Activated CD8-positive, alpha-beta T cell treated with anti-CD3 and anti-CD28 coated beads for 36 hours (primary cell): ENCODE data around the gene WFDC5. TPM values are rescaled to one million over a fixed set of nuclear protein-coding genes. Genes with fewer than 3 reads are reported as not detected.
A peak's percentile ranks its signal among the peaks of the same experiment; 100 is the strongest.

Experiments used
- ATAC-seq: fragments of 200-7000 bp; cut with Tn5 transposase; one replicate; pipeline ENCODE4 v1.10.0; 2021; ENCODE audit warnings: mild to moderate bottlenecking, moderate library complexity
- CTCF ChIA-PET: fragments of 350-600 bp; sonication (Branson Sonifier 250); formaldehyde crosslinking; loops from one replicate; lab custom pipeline; 2021; ENCODE audit warnings: antibody characterized with exemption; lab: Charles Lee
- POLR2A ChIA-PET: fragments of 350-600 bp; sonication (Branson Sonifier 250); formaldehyde crosslinking; loops from one replicate; lab custom pipeline; 2021; ENCODE audit warnings: antibody characterized with exemption; lab: Charles Lee
- DNase-seq: peaks from one replicate; pipeline ENCODE4 v3.0.0-alpha.2; 2020
- H3K27ac Mint-ChIP-seq: one replicate; pipeline ENCODE4 v1.8.0; 2021; ENCODE audit warnings: mild to moderate bottlenecking, mixed read lengths
- H3K27me3 Mint-ChIP-seq: one replicate; pipeline ENCODE4 v1.8.0; 2021; ENCODE audit warnings: mixed read lengths
- H3K36me3 Mint-ChIP-seq: one replicate; pipeline ENCODE4 v1.8.0; 2021; ENCODE audit warnings: low read depth, mixed read lengths
- H3K4me1 Mint-ChIP-seq: one replicate; pipeline ENCODE4 v1.8.0; 2021; ENCODE audit warnings: low read depth, mixed read lengths
- H3K4me3 Mint-ChIP-seq: one replicate; pipeline ENCODE4 v1.8.0; 2021; ENCODE audit warnings: mild to moderate bottlenecking, moderate library complexity, mixed read lengths
- H3K9me3 Mint-ChIP-seq: one replicate; pipeline ENCODE4 v1.8.0; 2021; ENCODE audit warnings: mixed read lengths
- CTCF ChIP-seq: fragments of 200-600 bp; IDR thresholded peaks from one replicate; pipeline ENCODE4 v1.8.0; 2022; ENCODE audit warnings: antibody characterized with exemption, mild to moderate bottlenecking
- intact Hi-C: fragments of 100-400 bp; cut with micrococcal nuclease; formaldehyde crosslinking; loops from one replicate; pipeline ENCODE4 v1.10.0; 2022
- total RNA-seq, 2 experiments: library from RNA; stranded (reverse); gene quantifications; one replicate each; pipeline ENCODE4 v1.2.3, GENCODE V29; 2021

The WFDC5 gene
- total RNA-seq, 2 experiments from 2014 or later, result not detected

- POLR2A ChIA-PET, result no interaction called here
Observed at GRCh38 chr20:45082468-45082867, 32.5 kb downstream of the WFDC5 start.

GRCh38 chr20:45080867-45081624, 33.9 kb downstream of the WFDC5 start:
- ChIA-PET CTCF (interaction anchor here (3.8 kb wide), 1 partner anchor 15 kb away, joined by 34 read pairs; no protein-coding TSS in a partner anchor), POLR2A (no interaction called here)
- no peak overlapping the region for H3K4me3 Mint-ChIP-seq
- ATAC-seq (peak; percentile 45), DNase-seq (no peak)
- intact Hi-C loops, result no loop called here
- peak overlapping the region; percentile 14 for H3K27ac Mint-ChIP-seq
- peak; percentile 36 for TF ChIP-seq CTCF
- no peaks in the 10 kb centered on the region for H3K27me3 Mint-ChIP-seq
- H3K4me1 Mint-ChIP-seq, result peaks cover 4% of the 10 kb centered on the region
- H3K9me3 Mint-ChIP-seq, result peaks cover 10% of the 10 kb centered on the region
- H3K36me3 Mint-ChIP-seq, result peaks cover 85% of the 10 kb centered on the region

More at GRCh38 chr20:45082468-45082867, 32.5 kb downstream of the WFDC5 start:
- intact Hi-C loops, result no loop called here
- no peak overlapping the region for H3K27ac Mint-ChIP-seq
- peaks cover 79% of the 10 kb centered on the region for H3K36me3 Mint-ChIP-seq
- H3K4me1 Mint-ChIP-seq, result peaks cover 4% of the 10 kb centered on the region
- TF ChIP-seq CTCF, result no peak
- ATAC-seq (no peak), DNase-seq (no peak)
- no peak overlapping the region for H3K4me3 Mint-ChIP-seq
- CTCF ChIA-PET, result interaction anchor here (0.9 to 3.8 kb wide), 4 partner anchors 13 to 129 kb away, joined by 3 to 34 read pairs (median 7); no protein-coding TSS in a partner anchor
- H3K9me3 Mint-ChIP-seq, result peaks cover 10% of the 10 kb centered on the region
- H3K27me3 Mint-ChIP-seq, result no peaks in the 10 kb centered on the region

GRCh38 chr20:45077559-45077958, 37.4 kb downstream of the WFDC5 start:
- H3K27me3 Mint-ChIP-seq, result no peaks in the 10 kb centered on the region
- H3K36me3 Mint-ChIP-seq, result peaks cover 74% of the 10 kb centered on the region
- intact Hi-C loops, result no loop called here
- ChIA-PET POLR2A (no interaction called here), CTCF (interaction anchor here (1.4 to 3.4 kb wide), 3 partner anchors 13 to 34 kb away, joined by 3 to 21 read pairs (median 8); no protein-coding TSS in a partner anchor)
- DNase-seq (no peak), ATAC-seq (no peak)
- peaks cover 7% of the 10 kb centered on the region for H3K9me3 Mint-ChIP-seq
- H3K4me3 Mint-ChIP-seq, result no peak overlapping the region
- TF ChIP-seq CTCF, result no peak
- peaks cover 12% of the 10 kb centered on the region for H3K4me1 Mint-ChIP-seq
- no peak overlapping the region for H3K27ac Mint-ChIP-seq

GRCh38 chr20:45073221-45073620, 41.8 kb downstream of the WFDC5 start:
- peak overlapping the region; percentile 76 for H3K27ac Mint-ChIP-seq

More at GRCh38 chr20:45073221-45073620, 41.8 kb downstream of the WFDC5 start:
- ChIA-PET POLR2A (no interaction called here), CTCF (interaction anchor here (1.0 to 5.0 kb wide), 4 partner anchors 15 to 65 kb away, joined by 3 to 33 read pairs (median 6); no protein-coding TSS in a partner anchor)
- intact Hi-C loops, result no loop called here
- Mint-ChIP-seq H3K4me1 (peaks cover 46% of the 10 kb centered on the region), H3K4me3 (no peak overlapping the region), H3K27me3 (no peaks in the 10 kb centered on the region), H3K9me3 (no peaks in the 10 kb centered on the region), H3K36me3 (peaks cover 60% of the 10 kb centered on the region)
- no peak for TF ChIP-seq CTCF
- no peak for ATAC-seq
- no peak for DNase-seq
